Measurements from ENCODE around the gene PARS2. TPM values are rescaled to one million over a fixed set of nuclear protein-coding genes. Genes with fewer than 3 reads are reported as not detected.

Gene PARS2
- total RNA-seq, 6 experiments from 2014 or later = 3.2 to 5.4 (median 4.0) TPM

DNA sequence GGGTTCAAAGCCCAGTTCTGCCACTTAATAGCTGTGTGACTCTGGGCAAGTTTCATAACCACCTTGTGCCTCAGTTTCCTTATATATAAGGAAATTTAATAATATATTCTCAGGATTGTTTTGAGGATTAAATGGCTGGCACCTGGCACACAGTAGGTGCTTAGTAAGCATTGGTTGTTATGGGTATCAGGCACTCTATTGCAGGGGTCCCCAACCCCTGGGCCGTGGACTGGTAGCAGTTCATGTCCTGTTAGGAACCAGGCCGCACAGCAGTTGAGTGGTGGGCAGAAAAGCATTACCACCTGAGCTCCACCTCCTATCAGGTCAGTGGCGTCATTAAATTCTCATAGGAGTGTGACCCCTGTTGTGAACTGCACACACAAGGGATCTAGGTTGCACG lies 18.5 kb downstream of the PARS2 start:
- 100% methylated on average over 3 of the region's 4 CpGs for WGBS (ENCODE audit: insufficient coverage, low coverage, low lambda C conversion rate, missing lambda C conversion rate)
- Histone ChIP-seq H3K4me3 (no peak overlapping the region), H3K27ac (no peak overlapping the region), H3K9me3 (no peaks in the 10 kb centered on the region), H3K27me3 (no peaks in the 10 kb centered on the region), H3K36me3 (peaks cover 0 to 16% (median 5%) of the 10 kb centered on the region in 4 donors), H3K4me1 (no peaks in the 10 kb centered on the region)
- intact Hi-C loops (cut with DNase I) = no loop called here
- TF ChIP-seq, protein P1, sequence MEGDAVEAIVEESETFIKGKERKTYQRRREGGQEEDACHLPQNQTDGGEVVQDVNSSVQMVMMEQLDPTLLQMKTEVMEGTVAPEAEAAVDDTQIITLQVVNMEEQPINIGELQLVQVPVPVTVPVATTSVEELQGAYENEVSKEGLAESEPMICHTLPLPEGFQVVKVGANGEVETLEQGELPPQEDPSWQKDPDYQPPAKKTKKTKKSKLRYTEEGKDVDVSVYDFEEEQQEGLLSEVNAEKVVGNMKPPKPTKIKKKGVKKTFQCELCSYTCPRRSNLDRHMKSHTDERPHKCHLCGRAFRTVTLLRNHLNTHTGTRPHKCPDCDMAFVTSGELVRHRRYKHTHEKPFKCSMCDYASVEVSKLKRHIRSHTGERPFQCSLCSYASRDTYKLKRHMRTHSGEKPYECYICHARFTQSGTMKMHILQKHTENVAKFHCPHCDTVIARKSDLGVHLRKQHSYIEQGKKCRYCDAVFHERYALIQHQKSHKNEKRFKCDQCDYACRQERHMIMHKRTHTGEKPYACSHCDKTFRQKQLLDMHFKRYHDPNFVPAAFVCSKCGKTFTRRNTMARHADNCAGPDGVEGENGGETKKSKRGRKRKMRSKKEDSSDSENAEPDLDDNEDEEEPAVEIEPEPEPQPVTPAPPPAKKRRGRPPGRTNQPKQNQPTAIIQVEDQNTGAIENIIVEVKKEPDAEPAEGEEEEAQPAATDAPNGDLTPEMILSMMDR (IDR thresholded peaks at IDR 0.05) = no peak
- TF ChIP-seq POLR2A (IDR thresholded peaks at IDR 0.05) = no peak
- no peak for DNase-seq
- no peak for ATAC-seq

DNA sequence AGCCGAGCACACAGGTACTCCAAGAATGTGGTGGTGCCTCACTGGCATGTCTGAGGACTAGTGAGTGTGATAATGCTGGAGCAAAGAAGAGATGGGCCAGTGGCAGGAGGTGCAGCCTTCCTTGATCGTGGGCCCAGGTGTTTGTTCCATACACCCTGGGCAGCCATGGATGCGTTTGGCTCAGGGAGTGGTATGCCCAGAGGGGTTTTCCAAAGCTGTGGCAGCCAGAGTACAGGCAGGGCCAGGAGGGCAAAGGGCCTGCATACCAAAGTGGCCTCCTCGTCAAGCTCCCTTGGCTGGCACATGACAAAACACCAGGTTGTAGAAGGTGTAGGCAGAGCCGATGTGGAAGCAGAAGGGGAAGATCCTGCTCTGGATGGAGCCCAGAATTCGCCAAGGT lies 19.0 kb downstream of the PARS2 start:
- no peak for DNase-seq
- H3K4me1 ChIP-seq = no peaks in the 10 kb centered on the region

DNA sequence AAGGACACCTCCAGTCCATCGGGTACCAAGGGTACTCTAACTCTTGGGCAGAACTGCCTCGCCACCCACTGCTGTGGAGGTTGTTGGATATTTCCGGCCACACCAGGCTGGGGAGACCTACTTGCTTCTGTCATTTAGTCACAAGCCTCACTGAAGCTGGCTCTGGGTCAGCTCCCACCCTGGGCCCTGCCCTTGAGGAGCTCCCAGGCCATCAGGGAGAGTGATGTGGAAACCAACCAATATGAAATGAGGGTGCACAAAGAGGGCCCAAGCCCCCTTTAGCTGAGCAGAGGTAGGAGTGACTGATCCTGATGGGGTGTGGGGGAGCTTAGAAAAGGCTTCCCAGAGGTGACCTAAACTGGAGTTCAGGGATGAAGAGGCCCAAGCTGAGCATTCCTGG lies 19.6 kb downstream of the PARS2 start:
- intact Hi-C loops (cut with DNase I) = no loop called here
- Histone ChIP-seq H3K27ac (no peak overlapping the region), H3K4me1 (no peaks in the 10 kb centered on the region), H3K9me3 (no peaks in the 10 kb centered on the region), H3K4me3 (no peak overlapping the region), H3K27me3 (no peaks in the 10 kb centered on the region), H3K36me3 (peaks cover 0 to 27% (median 8%) of the 10 kb centered on the region in 4 donors)
- no CpG with 5 or more reads among the region's 3 CpGs for WGBS (ENCODE audit: insufficient coverage, low coverage, low lambda C conversion rate, missing lambda C conversion rate)
- DNase-seq (no peak), ATAC-seq (no peak)
- no peak for TF ChIP-seq POLR2A (IDR thresholded peaks at IDR 0.05)
- TF ChIP-seq, protein P1 (IDR thresholded peaks at IDR 0.05) = no peak

More for the DNA sequence above, 19.0 kb downstream of the PARS2 start:
- Histone ChIP-seq H3K36me3 (peaks cover 0 to 21% (median 7%) of the 10 kb centered on the region in 4 donors), H3K27me3 (no peaks in the 10 kb centered on the region), H3K27ac (no peak overlapping the region), H3K4me3 (no peak overlapping the region), H3K9me3 (no peaks in the 10 kb centered on the region)
- WGBS (ENCODE audit: insufficient coverage, low coverage, low lambda C conversion rate, missing lambda C conversion rate) = 56% methylated on average over 3 of the region's 6 CpGs
- ATAC-seq = peak in 1 of 4 donors; percentile 75
- TF ChIP-seq, protein P1 (IDR thresholded peaks at IDR 0.05) = no peak
- intact Hi-C loops (cut with DNase I) = no loop called here

DNA sequence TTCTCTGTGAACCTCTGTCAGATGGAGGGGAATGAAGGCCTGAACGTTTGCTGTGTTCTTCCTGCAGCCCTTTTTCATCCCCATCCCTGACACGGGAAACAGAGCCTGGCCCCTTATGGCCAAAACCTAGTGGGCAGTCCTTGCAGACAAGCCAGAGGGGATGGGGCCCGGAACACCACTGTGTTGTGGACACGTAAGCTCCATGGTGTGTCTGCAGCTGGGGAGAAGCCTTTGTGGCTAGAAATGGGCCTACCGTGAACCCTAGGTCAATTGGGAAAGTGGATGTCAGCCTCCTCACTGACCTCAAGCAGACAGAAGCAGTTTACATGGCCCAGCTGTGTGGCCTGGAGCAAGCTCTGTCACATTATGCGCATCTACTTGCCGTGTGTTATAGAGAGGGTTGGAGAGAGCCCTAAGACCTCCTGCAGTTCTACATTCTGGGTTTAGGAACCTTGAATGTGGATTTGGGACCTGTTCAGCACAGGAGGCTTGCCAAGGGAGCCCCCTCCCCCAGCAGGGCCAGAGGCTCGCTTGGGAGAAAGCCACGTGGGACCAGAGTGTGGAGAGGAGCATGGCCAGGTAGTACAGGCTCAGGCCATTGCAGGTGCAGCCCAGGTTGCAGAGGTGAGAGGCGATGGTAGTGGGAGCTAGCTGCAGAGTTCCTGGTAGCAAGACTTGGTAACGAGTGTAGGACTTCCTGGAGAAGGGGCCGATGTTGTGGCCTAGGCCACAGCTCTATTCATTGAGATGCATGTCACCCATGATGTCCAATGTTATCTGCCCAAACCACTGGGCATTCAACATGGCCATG lies 20.7 kb downstream of the PARS2 start:
- 71% methylated on average over 3 of the region's 12 CpGs for WGBS (ENCODE audit: insufficient coverage, low coverage, low lambda C conversion rate, missing lambda C conversion rate)
- Histone ChIP-seq H3K9me3 (no peaks in the 10 kb centered on the region), H3K27ac (no peak overlapping the region), H3K4me3 (no peak overlapping the region), H3K36me3 (peaks cover 0 to 38% (median 13%) of the 10 kb centered on the region in 4 donors), H3K27me3 (no peaks in the 10 kb centered on the region), H3K4me1 (no peaks in the 10 kb centered on the region)
- TF ChIP-seq, protein P1 (IDR thresholded peaks at IDR 0.05) = no peak
- TF ChIP-seq POLR2A (IDR thresholded peaks at IDR 0.05) = no peak
- no peak for ATAC-seq
- DNase-seq = no peak
- intact Hi-C loops (cut with DNase I) = no loop called here

All from right lobe of liver (tissue), 6 donors.